DND-41 (cell line): ENCODE results near the gene BMERB1.
"Not testable (repeated sequence)": the region's sequence is repeated elsewhere in the genome, so short reads cannot be mapped to it uniquely, and the experiment has no call there.

Experiments used
- CTCF ChIP-seq: IDR thresholded peaks from 2 replicates; pipeline ENCODE4 v1.5.1; 2012; ENCODE audit warnings: borderline replicate concordance, low read length, moderate library complexity, mild to moderate bottlenecking; ENCODE audit not compliant: poor library complexity, severe bottlenecking; ENCODE audit errors: extremely low read depth
- EZH2 ChIP-seq: IDR thresholded peaks from 3 replicates; pipeline ENCODE4 v1.6.1; 2012; ENCODE audit warnings: borderline replicate concordance, low read depth, mild to moderate bottlenecking, moderate library complexity, low read length, inconsistent platforms; ENCODE audit not compliant: severe bottlenecking

DNA sequence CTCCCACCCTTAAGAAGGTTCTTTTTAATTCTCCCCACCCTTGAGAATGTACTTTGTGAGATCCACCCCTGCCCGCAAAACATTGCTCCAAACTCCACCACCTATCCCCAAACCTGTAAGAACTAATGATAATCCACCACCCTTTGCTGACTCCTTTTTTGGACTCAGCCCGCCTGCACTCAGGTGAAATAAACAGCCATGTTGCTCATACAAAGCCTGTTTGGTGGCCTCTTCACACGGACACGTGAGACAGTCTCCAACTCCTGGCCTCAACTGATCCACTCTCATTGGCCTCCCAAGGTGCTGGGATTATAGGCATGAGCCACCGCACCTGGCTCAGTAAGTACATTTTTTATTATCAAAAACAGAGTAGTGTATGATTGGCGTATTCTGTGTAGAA is 24.9 kb upstream of the BMERB1 start:
- not testable (repeated sequence) for TF ChIP-seq CTCF, EZH2
